Measurements from ENCODE around the gene KLF17. TPM values are rescaled to one million over a fixed set of nuclear protein-coding genes. Genes with fewer than 3 reads are reported as not detected.

Gene KLF17
- total and polyA plus RNA-seq, 2 donors from 2014 or later, result not detected

- TF ChIP-seq, protein P1, sequence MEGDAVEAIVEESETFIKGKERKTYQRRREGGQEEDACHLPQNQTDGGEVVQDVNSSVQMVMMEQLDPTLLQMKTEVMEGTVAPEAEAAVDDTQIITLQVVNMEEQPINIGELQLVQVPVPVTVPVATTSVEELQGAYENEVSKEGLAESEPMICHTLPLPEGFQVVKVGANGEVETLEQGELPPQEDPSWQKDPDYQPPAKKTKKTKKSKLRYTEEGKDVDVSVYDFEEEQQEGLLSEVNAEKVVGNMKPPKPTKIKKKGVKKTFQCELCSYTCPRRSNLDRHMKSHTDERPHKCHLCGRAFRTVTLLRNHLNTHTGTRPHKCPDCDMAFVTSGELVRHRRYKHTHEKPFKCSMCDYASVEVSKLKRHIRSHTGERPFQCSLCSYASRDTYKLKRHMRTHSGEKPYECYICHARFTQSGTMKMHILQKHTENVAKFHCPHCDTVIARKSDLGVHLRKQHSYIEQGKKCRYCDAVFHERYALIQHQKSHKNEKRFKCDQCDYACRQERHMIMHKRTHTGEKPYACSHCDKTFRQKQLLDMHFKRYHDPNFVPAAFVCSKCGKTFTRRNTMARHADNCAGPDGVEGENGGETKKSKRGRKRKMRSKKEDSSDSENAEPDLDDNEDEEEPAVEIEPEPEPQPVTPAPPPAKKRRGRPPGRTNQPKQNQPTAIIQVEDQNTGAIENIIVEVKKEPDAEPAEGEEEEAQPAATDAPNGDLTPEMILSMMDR (IDR thresholded peaks at IDR 0.05; ENCODE audit: borderline replicate concordance, extremely low read depth, insufficient read depth), result no peak
- Histone ChIP-seq H3K9ac (ENCODE audit: low read length in 3 of 3) (no peak overlapping the region), H3K36me3 (ENCODE audit: control insufficient read depth in 2 of 3, insufficient read depth in 3 of 3, low read length in 3 of 3) (no peaks in the 10 kb centered on the region), H3K4me1 (ENCODE audit: control insufficient read depth in 2 of 3, insufficient read depth in 2 of 3, low read depth in 1 of 3, low read length in 3 of 3) (no peaks in the 10 kb centered on the region), H3K27me3 (ENCODE audit: control insufficient read depth, insufficient read depth, low read length) (no peaks in the 10 kb centered on the region), H3K9me3 (ENCODE audit: control insufficient read depth in 2 of 3, insufficient read depth in 1 of 3, low read length in 3 of 3) (peaks cover 0 to 4% (median 0%) of the 10 kb centered on the region in 3 donors), H3K4me3 (ENCODE audit: low read length in 3 of 3) (no peak overlapping the region), H3K27ac (ENCODE audit: low read depth in 2 of 2, low read length in 2 of 2) (no peak overlapping the region)
- FAIRE-seq (no peak), DNase-seq (no peak)
- intact Hi-C loops (cut with DNase I), result no loop called here
These were observed 29.0 kb downstream of the KLF17 start for GRCh38 chr1:44147582-44147981.

- TF ChIP-seq, protein P1 (IDR thresholded peaks at IDR 0.05; ENCODE audit: borderline replicate concordance, extremely low read depth, insufficient read depth), result no peak
- DNase-seq (no peak), FAIRE-seq (no peak)
- H3K4me1 ChIP-seq (ENCODE audit: control insufficient read depth in 2 of 3, insufficient read depth in 2 of 3, low read depth in 1 of 3, low read length in 3 of 3), result no peaks in the 10 kb centered on the region
- H3K27me3 ChIP-seq (ENCODE audit: control insufficient read depth, insufficient read depth, low read length), result no peaks in the 10 kb centered on the region
- H3K4me3 ChIP-seq (ENCODE audit: low read length in 3 of 3), result no peak overlapping the region
- H3K9me3 ChIP-seq (ENCODE audit: control insufficient read depth in 2 of 3, insufficient read depth in 1 of 3, low read length in 3 of 3), result no peaks in the 10 kb centered on the region
- H3K36me3 ChIP-seq (ENCODE audit: control insufficient read depth in 2 of 3, insufficient read depth in 3 of 3, low read length in 3 of 3), result no peaks in the 10 kb centered on the region
- H3K9ac ChIP-seq (ENCODE audit: low read length in 3 of 3), result no peak overlapping the region
- intact Hi-C loops (cut with DNase I), result no loop called here
- H3K27ac ChIP-seq (ENCODE audit: low read depth in 2 of 2, low read length in 2 of 2), result no peak overlapping the region
These were observed 32.7 kb downstream of the KLF17 start for GRCh38 chr1:44151332-44151731.

DNA sequence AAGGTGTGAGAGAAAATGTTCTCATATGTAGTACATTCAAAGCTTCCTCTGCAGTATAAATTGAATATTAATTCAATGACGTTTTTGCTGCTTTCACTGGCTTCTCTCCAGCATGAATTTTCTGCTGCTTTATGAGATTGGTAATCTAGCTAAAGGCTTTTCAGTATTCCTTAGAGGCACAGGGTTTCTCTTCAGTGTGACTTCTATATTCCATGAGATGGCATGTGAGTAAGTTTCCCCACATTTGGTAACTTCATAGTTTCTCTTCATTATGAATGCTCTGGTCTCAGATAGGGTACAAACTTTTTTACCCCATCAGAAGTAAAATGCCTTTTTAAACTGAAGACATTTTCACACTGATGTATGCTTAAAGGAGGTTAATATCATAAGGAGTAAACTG lies 33.2 kb downstream of the KLF17 start:
- no peaks in the 10 kb centered on the region for H3K9me3 ChIP-seq (ENCODE audit: control insufficient read depth in 2 of 3, insufficient read depth in 1 of 3, low read length in 3 of 3)
- H3K4me1 ChIP-seq (ENCODE audit: control insufficient read depth in 2 of 3, insufficient read depth in 2 of 3, low read depth in 1 of 3, low read length in 3 of 3), result no peaks in the 10 kb centered on the region
- H3K9ac ChIP-seq (ENCODE audit: low read length in 3 of 3), result no peak overlapping the region
- intact Hi-C loops (cut with DNase I), result no loop called here
- no peak overlapping the region for H3K27ac ChIP-seq (ENCODE audit: low read depth in 2 of 2, low read length in 2 of 2)
- H3K36me3 ChIP-seq (ENCODE audit: control insufficient read depth in 2 of 3, insufficient read depth in 3 of 3, low read length in 3 of 3), result no peaks in the 10 kb centered on the region
- DNase-seq, result no peak
- no peaks in the 10 kb centered on the region for H3K27me3 ChIP-seq (ENCODE audit: control insufficient read depth, insufficient read depth, low read length)
- FAIRE-seq, result no peak
- H3K4me3 ChIP-seq (ENCODE audit: low read length in 3 of 3), result no peak overlapping the region
- TF ChIP-seq, protein P1 (IDR thresholded peaks at IDR 0.05; ENCODE audit: borderline replicate concordance, extremely low read depth, insufficient read depth), result no peak

GRCh38 chr1:44152692-44153091 lies 34.1 kb downstream of the KLF17 start:
- H3K4me3 ChIP-seq (ENCODE audit: low read length in 3 of 3), result no peak overlapping the region
- no peaks in the 10 kb centered on the region for H3K27me3 ChIP-seq (ENCODE audit: control insufficient read depth, insufficient read depth, low read length)
- TF ChIP-seq, protein P1 (IDR thresholded peaks at IDR 0.05; ENCODE audit: borderline replicate concordance, extremely low read depth, insufficient read depth), result no peak
- no peak overlapping the region for H3K9ac ChIP-seq (ENCODE audit: low read length in 3 of 3)
- DNase-seq (no peak), FAIRE-seq (no peak)
- no peak overlapping the region for H3K27ac ChIP-seq (ENCODE audit: low read depth in 2 of 2, low read length in 2 of 2)
- H3K9me3 ChIP-seq (ENCODE audit: control insufficient read depth in 2 of 3, insufficient read depth in 1 of 3, low read length in 3 of 3), result no peaks in the 10 kb centered on the region
- no peaks in the 10 kb centered on the region for H3K4me1 ChIP-seq (ENCODE audit: control insufficient read depth in 2 of 3, insufficient read depth in 2 of 3, low read depth in 1 of 3, low read length in 3 of 3)
- intact Hi-C loops (cut with DNase I), result no loop called here
- no peaks in the 10 kb centered on the region for H3K36me3 ChIP-seq (ENCODE audit: control insufficient read depth in 2 of 3, insufficient read depth in 3 of 3, low read length in 3 of 3)
